GM12878 (cell line): ENCODE measurements around the gene CSF2. TPM values are rescaled to one million over a fixed set of nuclear protein-coding genes. Genes with fewer than 3 reads are reported as not detected.
A peak's percentile ranks its signal among the peaks of the same experiment; 100 is the strongest.

Experiments
- ATAC-seq: fragments of 200-7000 bp; cut with Tn5 transposase; 3 replicates; pipeline ENCODE4 v1.9.1; 2020; ENCODE audit warnings: mild to moderate bottlenecking, moderate library complexity
- BruUV-seq: library from RNA; stranded (reverse); fragments of 400-500 nt; replicated peaks from 2 replicates; lab custom pipeline; 2021; lab: Mats Ljungman, UMichigan
- CTCF ChIA-PET: fragments of 300-600 bp; sonication (Branson Sonifier 250); formaldehyde crosslinking; extraction: SDS; loops from one replicate; lab custom pipeline; 2021; ENCODE audit warnings: inconsistent platforms; lab: Yijun Ruan, JAX
- POLR2A ChIA-PET: fragments of 350-600 bp; formaldehyde crosslinking; extraction: SDS; loops from one replicate; lab custom pipeline; 2021; ENCODE audit warnings: inconsistent platforms; lab: Charles Lee
- RAD21 ChIA-PET: fragments of 300-600 bp; sonication (Branson Sonifier 250); formaldehyde crosslinking; loops from one replicate; lab custom pipeline; 2023; ENCODE audit warnings: antibody characterized with exemption; ENCODE audit not compliant: unreplicated experiment; lab: Charles Lee
- SMC1A ChIA-PET: fragments of 300-600 bp; sonication (Branson Sonifier 250); formaldehyde crosslinking; loops from one replicate; lab custom pipeline; 2023; ENCODE audit not compliant: unreplicated experiment, uncharacterized antibody; lab: Charles Lee
- DNase-seq: peaks from one replicate; pipeline ENCODE4 v3.0.0-alpha.2; 2011; ENCODE audit warnings: low read depth, low spot score
- FAIRE-seq: peaks from 3 replicates; lab custom pipeline; 2011; peaks lifted over from hg19 to GRCh38; lab: Jason Lieb, UNC
- H2AFZ ChIP-seq: 2 replicates; pipeline ENCODE4 v1.6.0; 2011; ENCODE audit warnings: low read depth, low read length, control low read depth; ENCODE audit not compliant: control insufficient read depth
- H3K27ac ChIP-seq: 2 replicates; pipeline ENCODE4 v1.5.1; 2011; ENCODE audit warnings: control low read depth; ENCODE audit not compliant: control insufficient read depth, insufficient read depth
- H3K27me3 ChIP-seq, 2 experiments: replicated peaks in 1 of 2; 2 replicates each; pipeline versions ENCODE4 v1.6.0 to v1.6.1; 2011; ENCODE audit warnings: low read length in 1 of 2; ENCODE audit not compliant: control insufficient read depth in 2 of 2, insufficient read depth in 2 of 2
- H3K36me3 ChIP-seq, 2 experiments: 2 replicates each; pipeline ENCODE4 v1.5.1; 2011; ENCODE audit warnings: low read length in 1 of 2; ENCODE audit not compliant: control insufficient read depth in 2 of 2, insufficient read depth in 2 of 2
- H3K4me1 ChIP-seq: 2 replicates; pipeline ENCODE4 v1.6.1; 2011; ENCODE audit warnings: mild to moderate bottlenecking, low read length, moderate library complexity, mixed read lengths; ENCODE audit not compliant: control insufficient read depth, insufficient read depth
- H3K4me2 ChIP-seq: 2 replicates; pipeline ENCODE4 v1.6.0; 2011; ENCODE audit warnings: control low read depth; ENCODE audit not compliant: control insufficient read depth, insufficient read depth
- H3K4me3 ChIP-seq: fragments of 200-600 bp; sonication (generic); 2 replicates; pipeline ENCODE4 v1.5.1; 2016
- H3K79me2 ChIP-seq: 2 replicates; pipeline ENCODE4 v1.6.0; 2011; ENCODE audit warnings: low read length; ENCODE audit not compliant: control insufficient read depth, insufficient read depth
- H3K9ac ChIP-seq: 2 replicates; pipeline ENCODE4 v1.8.0; 2011; ENCODE audit warnings: low read length, control low read depth, mixed read lengths; ENCODE audit not compliant: control insufficient read depth, insufficient read depth
- H3K9me3 ChIP-seq: replicated peaks from 3 replicates; pipeline ENCODE4 v1.5.1; 2011; ENCODE audit warnings: mild to moderate bottlenecking, low read length; ENCODE audit not compliant: control insufficient read depth, insufficient read depth
- H4K20me1 ChIP-seq: 2 replicates; pipeline ENCODE4 v1.6.0; 2011; ENCODE audit not compliant: control insufficient read depth, insufficient read depth
- BCL11A ChIP-seq: IDR thresholded peaks from 2 replicates; pipeline ENCODE4 v1.6.1; 2011; ENCODE audit warnings: low read depth, low read length
- MTA3 ChIP-seq: IDR thresholded peaks from 2 replicates; pipeline ENCODE4 v1.6.1; 2012; ENCODE audit warnings: low read length, inconsistent platforms, borderline replicate concordance
- PBX3 ChIP-seq: IDR thresholded peaks from 2 replicates; pipeline ENCODE4 v1.6.1; 2011; ENCODE audit warnings: mild to moderate bottlenecking, low read depth, low read length, moderate library complexity; ENCODE audit not compliant: insufficient replicate concordance
- RFX5 ChIP-seq: IDR thresholded peaks from 2 replicates; pipeline ENCODE4 v1.6.1; 2011; ENCODE audit warnings: low read depth, low read length, improper control_type of control experiment
- SPI1 ChIP-seq: IDR thresholded peaks from 2 replicates; pipeline ENCODE4 v1.6.1; 2011; ENCODE audit warnings: low read depth, mild to moderate bottlenecking, low read length, moderate library complexity, borderline replicate concordance; ENCODE audit not compliant: insufficient read depth
- STAT3 ChIP-seq: IDR thresholded peaks from 2 replicates; pipeline ENCODE4 v1.6.1; 2011; ENCODE audit warnings: low read depth, low read length, improper control_type of control experiment
- USF2 ChIP-seq: IDR thresholded peaks from 2 replicates; pipeline ENCODE4 v1.6.1; 2011; ENCODE audit warnings: low read depth, low read length, improper control_type of control experiment, borderline replicate concordance
- WGBS: methylation state at CpG from one replicate; pipeline ENCODE4 v1.1.6; 2016; ENCODE audit warnings: low lambda C conversion rate; ENCODE audit not compliant: insufficient replicate concordance, insufficient coverage; ENCODE audit errors: missing lambda C conversion rate; 5-methylcytosine and 5-hydroxymethylcytosine counted together
- in situ Hi-C: fragments of 300-500 bp; cut with MboI; formaldehyde crosslinking; loops from 9 replicates; pipeline ENCODE4 v1.14.3; 2018; ENCODE audit warnings: mixed read lengths
- intact Hi-C: fragments of 100-400 bp; cut with micrococcal nuclease; formaldehyde crosslinking; loops from one replicate; pipeline ENCODE4 v1.14.2; 2022; ENCODE audit not compliant: unreplicated experiment
- polyA plus RNA-seq, 11 experiments: library from polyadenylated mRNA; depleted of rRNA in 4 of 11; unstranded in 6 of 11; stranded (reverse) in 5 of 11; fragments of >200 nt; fragmentation: Nextera tagmentation in 4 of 11; fragmentation: Illumina TruSeq in 1 of 11; extraction: Ambion mirVana in 4 of 11; extraction: Trizol in 1 of 11; gene quantifications; 1 replicate in 1 of 11; 2 replicates in 10 of 11; pipeline versions ENCODE4 v1.2.1 to v1.2.3, GENCODE V29; 2011 to 2016; ENCODE audit warnings: inconsistent platforms in 2 of 11, missing spikeins in 2 of 11, low read depth in 1 of 11
- total RNA-seq, 4 experiments: library from RNA; depleted of rRNA in 3 of 4; stranded (reverse); fragments of >200 nt in 3 of 4; fragmentation: Illumina TruSeq in 1 of 4; extraction: Trizol in 1 of 4; gene quantifications; 2 replicates each; pipeline versions ENCODE4 v1.2.1 to v1.2.3, GENCODE V29; 2013 to 2021

The CSF2 gene
- total and polyA plus RNA-seq, 10 of the 15 experiments (the other 5 are each of a cell fraction or from before 2014, with no cell fraction given) = 0.15 to 2.0 (median 0.69) TPM; not detected in 2

DNA sequence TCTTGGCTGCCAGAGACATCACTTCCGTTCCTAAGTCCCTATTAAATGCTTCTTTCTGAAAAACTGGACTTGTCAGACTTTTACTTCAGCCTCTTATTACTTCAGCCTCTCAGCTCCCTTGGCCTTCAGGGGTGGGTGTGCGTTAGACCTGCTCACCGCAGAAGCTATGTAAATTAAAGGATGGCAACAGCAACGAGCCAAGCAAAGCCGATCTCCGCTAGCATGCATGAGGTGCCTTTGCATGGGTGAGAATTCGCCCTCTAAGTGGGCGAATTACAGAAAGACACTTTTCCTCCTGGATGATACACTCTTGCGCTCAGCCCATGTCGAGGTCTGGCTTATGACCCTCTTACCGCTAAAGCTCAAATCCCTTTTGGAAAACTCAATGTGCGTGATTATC is 24.0 kb upstream of the CSF2 start (continued):
- no peak for TF ChIP-seq BCL11A

DNA sequence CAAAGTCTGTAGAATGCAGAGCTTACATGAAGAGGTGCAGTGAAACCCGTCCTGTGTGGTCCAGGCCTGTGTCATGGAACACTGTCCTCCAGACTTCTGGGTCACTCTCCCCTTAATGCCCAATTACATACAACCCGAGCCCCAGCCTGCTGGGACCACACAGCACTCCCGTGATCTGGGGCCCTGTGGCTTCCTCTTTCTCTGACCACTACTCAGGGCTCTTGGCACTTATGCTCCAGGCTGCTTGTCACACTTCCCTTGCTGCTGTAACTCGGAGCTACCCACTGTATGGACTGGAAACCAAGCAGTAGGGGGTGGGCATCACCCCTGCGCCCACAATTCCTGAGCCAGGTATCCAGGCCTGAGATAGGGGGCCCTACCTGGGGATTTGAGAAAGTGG is 23.5 kb upstream of the CSF2 start:
- no peak for DNase-seq
- peaks cover 0 to 6% of the 10 kb centered on the region in 2 experiments; a peak in 3 of 4 replicates for H3K27me3 ChIP-seq
- TF ChIP-seq STAT3 (no peak), RFX5 (no peak), MTA3 (no peak), PBX3 (no peak), SPI1 (peak; percentile 33; the same call in 1 of the 2 replicates), USF2 (no peak)
- TF ChIP-seq, all 136 proteins: peak for 1
- Histone ChIP-seq H4K20me1 (no peaks in the 10 kb centered on the region), H3K9me3 (no peaks in the 10 kb centered on the region), H2AFZ (no peak overlapping the region), H3K4me2 (no peak overlapping the region), H3K36me3 (no peaks in the 10 kb centered on the region), H3K27ac (no peak overlapping the region), H3K4me3 (no peak overlapping the region), H3K4me1 (no peaks in the 10 kb centered on the region), H3K9ac (no peak overlapping the region), H3K79me2 (no peaks in the 10 kb centered on the region)
- CTCF ChIA-PET = interaction anchor here (1.1 to 2.2 kb wide), 2 partner anchors 13 to 42 kb away, joined by 3 to 8 read pairs; no protein-coding TSS in a partner anchor
- 6% methylated on average over 5 of the region's 5 CpGs for WGBS
- no peak for FAIRE-seq
- POLR2A ChIA-PET = no interaction called here
- ATAC-seq = peak; percentile 28; the same call in 1 of the 3 replicates
- intact Hi-C loops (no loop called here), in situ Hi-C loops (no loop called here)
- RAD21 ChIA-PET = no interaction called here
- SMC1A ChIA-PET = interaction anchor here (1.2 kb wide), 1 partner anchor 13 kb away, joined by 3 read pairs; no protein-coding TSS in a partner anchor
- BruUV-seq = no TSS peak
